Left lung (tissue), 10 donors: ENCODE measurements around the gene RWDD4. TPM values are rescaled to one million over a fixed set of nuclear protein-coding genes. Genes with fewer than 3 reads are reported as not detected.

Experiments used
- ATAC-seq: fragments of 200-7000 bp; cut with Tn5 transposase; one replicate; pipeline ENCODE4 v1.9.1; 2020; ENCODE audit warnings: moderate library complexity
- DNase-seq, 4 donors: peaks; one replicate each; pipeline ENCODE4 v3.0.0-alpha.2; 2013 to 2020
- H3K27ac ChIP-seq, 2 donors: fragments of 200-600 bp; sonication (generic) in 1 of 2; one replicate each; pipeline versions ENCODE4 v1.5.0 to v1.8.0; 2020 to 2021
- H3K27me3 ChIP-seq, 2 donors: fragments of 200-600 bp; sonication (generic) in 1 of 2; one replicate each; pipeline versions ENCODE4 v1.5.0 to v1.8.0; 2020 to 2021
- H3K36me3 ChIP-seq, 2 donors: fragments of 200-600 bp; sonication (generic) in 1 of 2; one replicate each; pipeline versions ENCODE4 v1.5.0 to v1.8.0; 2020 to 2021
- H3K4me1 ChIP-seq, 2 donors: fragments of 200-600 bp; one replicate each; pipeline ENCODE4 v1.8.0; 2021
- H3K4me3 ChIP-seq, 2 donors: fragments of 200-600 bp; sonication (generic) in 1 of 2; one replicate each; pipeline versions ENCODE4 v1.5.0 to v1.8.0; 2020 to 2021; ENCODE audit warnings: mild to moderate bottlenecking in 1 of 2
- H3K9me3 ChIP-seq, 2 donors: fragments of 200-600 bp; sonication (generic) in 1 of 2; one replicate each; pipeline versions ENCODE4 v1.5.0 to v1.8.0; 2020 to 2021
- intact Hi-C, 2 donors: fragments of 100-400 bp; cut with DNase I; formaldehyde crosslinking; loops; one replicate each; pipeline versions ENCODE4 v1.11.2 to v1.14.2; 2022
- polyA plus RNA-seq, 6 donors: library from polyadenylated mRNA; unstranded; fragments of 120-200 nt; gene quantifications; one replicate each; pipeline ENCODE4 v1.2.1, GENCODE V29; 2013; ENCODE audit not compliant: insufficient read length in 6 of 6
- total RNA-seq, 2 donors: library from RNA; stranded (reverse); fragmentation: NEBNext Ultra II Directional; extraction: Animal tissue kit (Norgen Biotek cat#: 25700); gene quantifications; one replicate each; pipeline ENCODE4 v1.2.1, GENCODE V29; 2021
- TF ChIP-seq, protein P1 (sequence below), 2 donors: fragments of 200-600 bp; sonication (generic) in 1 of 2; IDR thresholded peaks; one replicate each; pipeline versions ENCODE4 v1.5.0 to v1.8.0; 2021; ENCODE audit warnings: antibody characterized with exemption in 2 of 2
- donor health status: DM: no; HTN: yes; CAD: no.
- donor health status: DM: no; HTN: no; CAD: no.

The RWDD4 gene
- total and polyA plus RNA-seq, 8 donors: 15.4 to 35.5 (median 30.1) TPM

- ATAC-seq (no peak), DNase-seq (no peak)
- intact Hi-C loops: no loop called here
- Histone ChIP-seq H3K36me3 (no peaks in the 10 kb centered on the region), H3K27me3 (no peaks in the 10 kb centered on the region), H3K9me3 (no peaks in the 10 kb centered on the region), H3K4me1 (peaks cover 0 to 6% of the 10 kb centered on the region in 2 donors), H3K4me3 (no peak overlapping the region), H3K27ac (no peak overlapping the region)
- TF ChIP-seq, protein P1, sequence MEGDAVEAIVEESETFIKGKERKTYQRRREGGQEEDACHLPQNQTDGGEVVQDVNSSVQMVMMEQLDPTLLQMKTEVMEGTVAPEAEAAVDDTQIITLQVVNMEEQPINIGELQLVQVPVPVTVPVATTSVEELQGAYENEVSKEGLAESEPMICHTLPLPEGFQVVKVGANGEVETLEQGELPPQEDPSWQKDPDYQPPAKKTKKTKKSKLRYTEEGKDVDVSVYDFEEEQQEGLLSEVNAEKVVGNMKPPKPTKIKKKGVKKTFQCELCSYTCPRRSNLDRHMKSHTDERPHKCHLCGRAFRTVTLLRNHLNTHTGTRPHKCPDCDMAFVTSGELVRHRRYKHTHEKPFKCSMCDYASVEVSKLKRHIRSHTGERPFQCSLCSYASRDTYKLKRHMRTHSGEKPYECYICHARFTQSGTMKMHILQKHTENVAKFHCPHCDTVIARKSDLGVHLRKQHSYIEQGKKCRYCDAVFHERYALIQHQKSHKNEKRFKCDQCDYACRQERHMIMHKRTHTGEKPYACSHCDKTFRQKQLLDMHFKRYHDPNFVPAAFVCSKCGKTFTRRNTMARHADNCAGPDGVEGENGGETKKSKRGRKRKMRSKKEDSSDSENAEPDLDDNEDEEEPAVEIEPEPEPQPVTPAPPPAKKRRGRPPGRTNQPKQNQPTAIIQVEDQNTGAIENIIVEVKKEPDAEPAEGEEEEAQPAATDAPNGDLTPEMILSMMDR (IDR thresholded peaks at IDR 0.05): no peak
Measured at GRCh38 chr4:183626168-183626567, 32.8 kb downstream of the RWDD4 start.

GRCh38 chr4:183624548-183624947, 34.4 kb downstream of the RWDD4 start:
- ATAC-seq (peak; percentile 13), DNase-seq (no peak)
- intact Hi-C loops: no loop called here
- H3K4me3 ChIP-seq: no peak overlapping the region
- no peaks in the 10 kb centered on the region for H3K36me3 ChIP-seq
- no peaks in the 10 kb centered on the region for H3K9me3 ChIP-seq
- no peak overlapping the region for H3K27ac ChIP-seq
- H3K4me1 ChIP-seq: peaks cover 0 to 6% of the 10 kb centered on the region in 2 donors
- H3K27me3 ChIP-seq: no peaks in the 10 kb centered on the region
- TF ChIP-seq, protein P1 (IDR thresholded peaks at IDR 0.05): no peak

GRCh38 chr4:183621875-183622274, 37.1 kb downstream of the RWDD4 start:
- intact Hi-C loops: no loop called here
- peak overlapping the region in 1 of 2 donors; percentile 48 for H3K27ac ChIP-seq

DNA sequence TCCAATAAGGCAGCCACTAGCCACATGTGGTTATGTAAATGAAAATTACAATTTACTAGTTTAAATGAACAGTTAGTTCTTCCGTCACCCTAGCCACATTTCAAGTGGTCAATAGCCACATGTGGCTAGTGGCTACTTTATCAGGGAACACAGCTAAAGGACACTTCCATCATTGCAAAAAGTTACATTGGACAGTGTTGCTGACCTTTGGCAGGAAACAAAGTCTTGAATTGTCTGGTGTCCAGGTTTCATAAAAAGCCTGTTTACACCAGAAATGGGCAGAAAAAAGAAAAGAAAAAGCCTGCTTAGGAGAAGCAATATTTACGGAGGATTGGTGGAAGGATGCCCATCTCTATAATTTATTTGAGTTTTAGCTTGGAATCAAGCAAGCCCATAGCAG, 38.6 kb downstream of the RWDD4 start:
- H3K9me3 ChIP-seq: no peaks in the 10 kb centered on the region
- intact Hi-C loops: no loop called here
- no peak for ATAC-seq

More at GRCh38 chr4:183621875-183622274, 37.1 kb downstream of the RWDD4 start:
- ATAC-seq: peak; percentile 48
- DNase-seq: no peak
- H3K4me1 ChIP-seq: peaks cover 0 to 6% of the 10 kb centered on the region in 2 donors
- H3K4me3 ChIP-seq: no peak overlapping the region
- H3K27me3 ChIP-seq: no peaks in the 10 kb centered on the region
- no peaks in the 10 kb centered on the region for H3K36me3 ChIP-seq
- H3K9me3 ChIP-seq: no peaks in the 10 kb centered on the region
- TF ChIP-seq, protein P1 (IDR thresholded peaks at IDR 0.05): no peak

DNA sequence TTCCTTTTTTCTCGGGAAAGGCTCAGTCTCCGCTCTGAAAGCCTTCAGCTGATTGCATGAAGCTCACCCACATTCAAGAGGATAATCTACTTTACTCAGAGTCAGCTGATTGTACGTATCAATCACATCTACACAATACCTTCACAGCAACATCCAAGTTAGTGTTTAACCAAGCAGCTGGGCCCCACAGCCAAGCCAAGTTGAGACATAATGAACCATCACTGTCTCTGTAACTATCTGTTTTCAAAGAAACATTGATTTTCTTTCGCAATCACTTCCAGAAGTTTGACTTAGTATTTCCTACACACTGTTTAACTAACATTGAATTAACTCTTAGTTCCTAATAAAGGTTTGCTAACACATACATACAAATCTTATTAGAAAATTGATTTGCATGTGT, 40.3 kb downstream of the RWDD4 start:
- intact Hi-C loops: no loop called here
- H3K27ac ChIP-seq: no peak overlapping the region

More for the DNA sequence above, 38.6 kb downstream of the RWDD4 start:
- Histone ChIP-seq H3K4me1 (peaks cover 0 to 6% of the 10 kb centered on the region in 2 donors), H3K27ac (no peak overlapping the region), H3K36me3 (no peaks in the 10 kb centered on the region), H3K4me3 (no peak overlapping the region), H3K27me3 (no peaks in the 10 kb centered on the region)
- TF ChIP-seq, protein P1 (IDR thresholded peaks at IDR 0.05): no peak
- no peak for DNase-seq

More for the DNA sequence above, 40.3 kb downstream of the RWDD4 start:
- DNase-seq: peak in 1 of 4 donors; percentile 49
- Histone ChIP-seq H3K4me3 (no peak overlapping the region), H3K9me3 (no peaks in the 10 kb centered on the region), H3K27me3 (no peaks in the 10 kb centered on the region), H3K36me3 (no peaks in the 10 kb centered on the region), H3K4me1 (peaks cover 0 to 6% of the 10 kb centered on the region in 2 donors)
- TF ChIP-seq, protein P1 (IDR thresholded peaks at IDR 0.05): no peak
- no peak for ATAC-seq
